Measurements from ENCODE around the gene CADM2.
A peak's percentile ranks its signal among the peaks of the same experiment; 100 is the strongest.
"Not testable (repeated sequence)": the region's sequence is repeated elsewhere in the genome, so short reads cannot be mapped to it uniquely, and the experiment has no call there.

The CADM2 gene

GRCh38 chr3:85939074-85939482 lies 980.3 kb downstream of the CADM2 start:
- Mint-ChIP-seq H3K4me1 (peaks cover 7% of the 10 kb centered on the region), H3K27ac (peak overlapping the region; percentile 76), H3K27me3 (ENCODE audit: low read depth, poor library complexity) (no peaks in the 10 kb centered on the region), H3K36me3 (ENCODE audit: low read depth) (no peaks in the 10 kb centered on the region), H3K9me3 (peaks cover 7% of the 10 kb centered on the region), H3K4me3 (no peak overlapping the region)
- DNase-seq: no peak
- TF ChIP-seq, protein P1, sequence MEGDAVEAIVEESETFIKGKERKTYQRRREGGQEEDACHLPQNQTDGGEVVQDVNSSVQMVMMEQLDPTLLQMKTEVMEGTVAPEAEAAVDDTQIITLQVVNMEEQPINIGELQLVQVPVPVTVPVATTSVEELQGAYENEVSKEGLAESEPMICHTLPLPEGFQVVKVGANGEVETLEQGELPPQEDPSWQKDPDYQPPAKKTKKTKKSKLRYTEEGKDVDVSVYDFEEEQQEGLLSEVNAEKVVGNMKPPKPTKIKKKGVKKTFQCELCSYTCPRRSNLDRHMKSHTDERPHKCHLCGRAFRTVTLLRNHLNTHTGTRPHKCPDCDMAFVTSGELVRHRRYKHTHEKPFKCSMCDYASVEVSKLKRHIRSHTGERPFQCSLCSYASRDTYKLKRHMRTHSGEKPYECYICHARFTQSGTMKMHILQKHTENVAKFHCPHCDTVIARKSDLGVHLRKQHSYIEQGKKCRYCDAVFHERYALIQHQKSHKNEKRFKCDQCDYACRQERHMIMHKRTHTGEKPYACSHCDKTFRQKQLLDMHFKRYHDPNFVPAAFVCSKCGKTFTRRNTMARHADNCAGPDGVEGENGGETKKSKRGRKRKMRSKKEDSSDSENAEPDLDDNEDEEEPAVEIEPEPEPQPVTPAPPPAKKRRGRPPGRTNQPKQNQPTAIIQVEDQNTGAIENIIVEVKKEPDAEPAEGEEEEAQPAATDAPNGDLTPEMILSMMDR (IDR thresholded peaks at IDR 0.05): no peak

DNA sequence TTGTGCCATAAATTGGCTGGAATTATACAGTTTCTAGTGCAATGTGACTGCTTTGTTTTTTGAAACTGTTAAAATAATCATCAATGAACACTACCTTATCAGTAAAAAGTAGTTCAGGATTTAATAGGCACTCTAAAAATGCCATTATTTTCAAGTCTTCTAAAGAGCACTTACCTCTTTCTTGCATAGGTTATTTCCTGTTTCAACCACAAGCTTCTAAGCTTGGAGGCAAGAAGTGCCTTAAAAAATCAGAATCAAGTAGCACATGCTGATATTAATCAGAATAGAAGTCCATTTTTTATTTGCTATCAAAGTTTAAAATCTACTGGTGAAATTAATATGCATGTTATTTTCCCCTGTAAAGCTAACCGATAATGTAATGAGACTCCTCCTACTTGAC lies 991.6 kb downstream of the CADM2 start:
- TF ChIP-seq, protein P1 (IDR thresholded peaks at IDR 0.05): no peak
- H3K27ac Mint-ChIP-seq: no peak overlapping the region

DNA sequence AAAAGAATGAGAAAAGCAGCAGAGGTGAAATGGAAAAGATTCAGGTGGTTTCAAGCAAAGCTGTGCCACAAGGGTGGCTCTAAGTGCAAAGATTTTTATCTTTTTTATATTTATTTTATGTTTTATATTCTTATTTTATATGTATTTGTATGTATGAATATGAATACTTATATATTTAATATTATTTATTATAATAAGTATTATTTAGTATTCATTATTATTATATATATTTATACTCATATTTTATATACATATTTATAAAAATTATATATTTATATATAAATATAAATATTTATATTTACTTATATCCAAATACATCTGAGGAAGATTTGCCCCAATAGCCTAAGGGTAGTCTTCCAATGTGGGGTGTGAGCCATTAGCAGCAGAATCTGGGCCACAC lies 1002.0 kb downstream of the CADM2 start:
- TF ChIP-seq, protein P1 (IDR thresholded peaks at IDR 0.05): no peak
- Mint-ChIP-seq H3K9me3 (no peaks in the 10 kb centered on the region), H3K36me3 (ENCODE audit: low read depth) (no peaks in the 10 kb centered on the region), H3K27ac (no peak overlapping the region), H3K4me3 (no peak overlapping the region), H3K4me1 (no peaks in the 10 kb centered on the region), H3K27me3 (ENCODE audit: low read depth, poor library complexity) (peaks cover 3% of the 10 kb centered on the region)
- DNase-seq: no peak

More for the DNA sequence above, 991.6 kb downstream of the CADM2 start:
- no peaks in the 10 kb centered on the region for H3K4me1 Mint-ChIP-seq
- no peaks in the 10 kb centered on the region for H3K9me3 Mint-ChIP-seq
- H3K36me3 Mint-ChIP-seq (ENCODE audit: low read depth): no peaks in the 10 kb centered on the region
- no peak overlapping the region for H3K4me3 Mint-ChIP-seq
- DNase-seq: no peak
- H3K27me3 Mint-ChIP-seq (ENCODE audit: low read depth, poor library complexity): no peaks in the 10 kb centered on the region

GRCh38 chr3:85977615-85978338 lies 1019.0 kb downstream of the CADM2 start:
- no peak for DNase-seq
- H3K4me1 Mint-ChIP-seq: no peaks in the 10 kb centered on the region
- TF ChIP-seq, protein P1 (IDR thresholded peaks at IDR 0.05): no peak
- H3K4me3 Mint-ChIP-seq: no peak overlapping the region
- no peaks in the 10 kb centered on the region for H3K36me3 Mint-ChIP-seq (ENCODE audit: low read depth)
- peaks cover 4% of the 10 kb centered on the region for H3K27me3 Mint-ChIP-seq (ENCODE audit: low read depth, poor library complexity)
- no peaks in the 10 kb centered on the region for H3K9me3 Mint-ChIP-seq
- no peak overlapping the region for H3K27ac Mint-ChIP-seq

- DNase-seq: no peak
- TF ChIP-seq, protein P1 (IDR thresholded peaks at IDR 0.05): no peak
- Mint-ChIP-seq H3K4me1 (no peaks in the 10 kb centered on the region), H3K4me3 (no peak overlapping the region), H3K27ac (no peak overlapping the region), H3K36me3 (ENCODE audit: low read depth) (no peaks in the 10 kb centered on the region), H3K9me3 (no peaks in the 10 kb centered on the region), H3K27me3 (ENCODE audit: low read depth, poor library complexity) (no peaks in the 10 kb centered on the region)
Measured at GRCh38 chr3:85979034-85979433, 1020.2 kb downstream of the CADM2 start.

- not testable (repeated sequence) for H3K27ac Mint-ChIP-seq; DNase-seq; H3K27me3 Mint-ChIP-seq (ENCODE audit: low read depth, poor library complexity); H3K36me3 Mint-ChIP-seq (ENCODE audit: low read depth); H3K4me1 Mint-ChIP-seq; H3K9me3 Mint-ChIP-seq; H3K4me3 Mint-ChIP-seq
Measured at GRCh38 chr3:85989581-85989980, 1030.8 kb downstream of the CADM2 start.
